NT2/D1 (cell line): ENCODE data around the gene FKRP.

Experiments
- YY1 ChIP-seq: IDR thresholded peaks from 2 replicates; pipeline ENCODE4 v1.6.1; 2011; ENCODE audit not compliant: insufficient read length, insufficient read depth
- ZNF274 ChIP-seq: IDR thresholded peaks from 2 replicates; pipeline ENCODE4 v1.6.1; 2011; ENCODE audit warnings: mild to moderate bottlenecking, low read depth, low read length

DNA sequence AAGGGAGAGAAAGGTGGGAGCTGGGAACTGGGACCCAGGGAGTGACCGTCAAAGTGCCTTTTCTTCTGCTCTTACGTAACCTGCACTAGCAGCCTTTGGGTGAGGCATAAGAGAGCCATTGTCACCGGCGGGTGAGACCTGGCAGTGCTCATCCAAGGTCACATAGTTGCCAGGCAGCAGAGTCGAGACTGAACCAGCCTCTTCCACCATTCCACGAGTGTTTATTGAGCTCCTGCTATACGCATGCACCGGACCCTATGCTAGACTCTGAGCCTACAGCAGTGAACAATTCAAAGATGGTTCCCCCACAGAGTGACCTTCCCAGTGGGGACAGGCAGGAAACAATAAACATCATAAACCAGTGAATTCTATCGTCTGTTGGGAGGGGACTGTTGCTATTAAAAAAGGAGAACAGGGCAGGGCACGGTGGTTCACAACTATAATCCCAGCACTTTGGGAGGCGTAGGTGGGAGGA, 19.0 kb downstream of the FKRP start:
- TF ChIP-seq YY1 (no peak), ZNF274 (no peak)
